MM.1S (cell line): Measurements from ENCODE around the gene CCDC200.
"Not testable (repeated sequence)": the region's sequence is repeated elsewhere in the genome, so short reads cannot be mapped to it uniquely, and the experiment has no call there.

Experiments used
- DNase-seq: peaks from one replicate; pipeline ENCODE4 v3.0.0-alpha.2; 2015
- H2AFZ ChIP-seq: fragments of 300-600 bp; sonication (generic); 2 replicates; pipeline ENCODE4 v1.6.0; 2016; ENCODE audit warnings: antibody characterized with exemption, low read length
- H3F3A ChIP-seq: fragments of 300-600 bp; sonication (generic); 2 replicates; pipeline ENCODE4 v1.6.1; 2016; ENCODE audit warnings: mild to moderate bottlenecking, antibody characterized with exemption, low read length, moderate library complexity, mixed read lengths; ENCODE audit not compliant: insufficient read depth
- H3K27ac ChIP-seq: fragments of 300-600 bp; sonication (generic); 2 replicates; pipeline ENCODE4 v1.5.1; 2016; ENCODE audit warnings: mild to moderate bottlenecking, low read length
- H3K27me3 ChIP-seq: fragments of 300-600 bp; sonication (generic); replicated peaks from 2 replicates; pipeline ENCODE4 v1.6.0; 2016; ENCODE audit warnings: low read length; ENCODE audit not compliant: insufficient read depth
- H3K36me3 ChIP-seq: fragments of 300-600 bp; sonication (generic); replicated peaks from 2 replicates; pipeline ENCODE4 v1.6.1; 2016; ENCODE audit warnings: mild to moderate bottlenecking, low read length, mixed read lengths; ENCODE audit not compliant: insufficient read depth
- H3K4me1 ChIP-seq: fragments of 300-600 bp; sonication (generic); 2 replicates; pipeline ENCODE4 v1.6.1; 2016; ENCODE audit warnings: low read length, mixed read lengths
- H3K4me2 ChIP-seq: fragments of 300-600 bp; sonication (generic); 2 replicates; pipeline ENCODE4 v1.6.0; 2016; ENCODE audit warnings: low read depth, low read length
- H3K4me3 ChIP-seq: fragments of 300-600 bp; sonication (generic); 2 replicates; pipeline ENCODE4 v1.5.1; 2016; ENCODE audit warnings: low read length, mixed read lengths
- H3K79me2 ChIP-seq: fragments of 300-600 bp; sonication (generic); 2 replicates; pipeline ENCODE4 v1.6.1; 2016; ENCODE audit warnings: mixed run types, low read length, mixed read lengths
- H3K9ac ChIP-seq: fragments of 300-600 bp; sonication (generic); 2 replicates; pipeline ENCODE4 v1.6.1; 2016; ENCODE audit warnings: low read length, mixed read lengths
- H3K9me2 ChIP-seq: fragments of 300-600 bp; sonication (generic); replicated peaks from 2 replicates; pipeline ENCODE4 v1.6.1; 2016; ENCODE audit warnings: mild to moderate bottlenecking, low read length, mixed read lengths; ENCODE audit not compliant: insufficient read depth
- H3K9me3 ChIP-seq: fragments of 300-600 bp; sonication (generic); replicated peaks from 2 replicates; pipeline ENCODE4 v1.6.1; 2016; ENCODE audit warnings: mild to moderate bottlenecking, low read length, mixed read lengths; ENCODE audit not compliant: insufficient read depth
- H4K20me1 ChIP-seq: fragments of 300-600 bp; sonication (generic); 2 replicates; pipeline ENCODE4 v1.6.1; 2016; ENCODE audit warnings: mild to moderate bottlenecking, low read length, moderate library complexity, mixed read lengths; ENCODE audit not compliant: insufficient read depth
- EZH2 ChIP-seq: fragments of 300-600 bp; sonication (generic); optimal IDR thresholded peaks from 2 replicates; pipeline ENCODE3; 2017; ENCODE audit warnings: low read depth, mild to moderate bottlenecking, antibody characterized with exemption, low read length, mixed read lengths
- EZH2phosphoT487 ChIP-seq: fragments of 300-600 bp; sonication (generic); IDR thresholded peaks from 2 replicates; pipeline ENCODE4 v1.6.1; 2018; ENCODE audit warnings: antibody characterized with exemption, low read length
- TF ChIP-seq, protein P1 (sequence below): fragments of 300-600 bp; sonication (generic); IDR thresholded peaks from 2 replicates; pipeline ENCODE4 v1.5.1; 2016; ENCODE audit warnings: antibody characterized with exemption, low read length, mixed read lengths

CCDC200 gene

DNA sequence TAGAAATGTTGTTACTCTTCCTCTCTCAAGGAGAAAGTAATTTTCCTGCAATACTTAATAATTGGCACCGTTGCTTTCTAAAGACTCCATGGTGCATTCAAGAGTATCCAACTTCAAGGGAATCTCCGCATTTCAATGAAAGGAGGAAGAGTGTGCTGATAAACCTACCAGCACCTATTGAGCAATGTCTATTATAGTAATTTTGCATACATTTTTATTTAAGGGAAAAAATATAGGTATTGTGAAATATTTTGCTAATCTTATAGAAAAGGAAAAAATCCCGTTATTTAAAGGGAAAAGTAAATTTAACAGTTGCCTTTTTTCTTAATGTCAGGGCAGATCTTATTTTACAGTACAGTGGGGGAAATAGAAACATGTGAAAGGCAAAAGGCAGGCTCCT, 17.8 kb downstream of the CCDC200 start:
- TF ChIP-seq EZH2phosphoT487 (no peak), EZH2 (no peak)
- TF ChIP-seq, protein P1, sequence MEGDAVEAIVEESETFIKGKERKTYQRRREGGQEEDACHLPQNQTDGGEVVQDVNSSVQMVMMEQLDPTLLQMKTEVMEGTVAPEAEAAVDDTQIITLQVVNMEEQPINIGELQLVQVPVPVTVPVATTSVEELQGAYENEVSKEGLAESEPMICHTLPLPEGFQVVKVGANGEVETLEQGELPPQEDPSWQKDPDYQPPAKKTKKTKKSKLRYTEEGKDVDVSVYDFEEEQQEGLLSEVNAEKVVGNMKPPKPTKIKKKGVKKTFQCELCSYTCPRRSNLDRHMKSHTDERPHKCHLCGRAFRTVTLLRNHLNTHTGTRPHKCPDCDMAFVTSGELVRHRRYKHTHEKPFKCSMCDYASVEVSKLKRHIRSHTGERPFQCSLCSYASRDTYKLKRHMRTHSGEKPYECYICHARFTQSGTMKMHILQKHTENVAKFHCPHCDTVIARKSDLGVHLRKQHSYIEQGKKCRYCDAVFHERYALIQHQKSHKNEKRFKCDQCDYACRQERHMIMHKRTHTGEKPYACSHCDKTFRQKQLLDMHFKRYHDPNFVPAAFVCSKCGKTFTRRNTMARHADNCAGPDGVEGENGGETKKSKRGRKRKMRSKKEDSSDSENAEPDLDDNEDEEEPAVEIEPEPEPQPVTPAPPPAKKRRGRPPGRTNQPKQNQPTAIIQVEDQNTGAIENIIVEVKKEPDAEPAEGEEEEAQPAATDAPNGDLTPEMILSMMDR: no peak
- Histone ChIP-seq H3F3A (peaks cover 7% of the 10 kb centered on the region; the same call in 1 of the 2 replicates), H3K27ac (no peak overlapping the region), H2AFZ (peak overlapping the region; percentile 83; the same call in 1 of the 2 replicates), H4K20me1 (no peaks in the 10 kb centered on the region), H3K4me3 (peak overlapping the region; percentile 76), H3K36me3 (no peaks in the 10 kb centered on the region), H3K27me3 (no peaks in the 10 kb centered on the region), H3K9me3 (no peaks in the 10 kb centered on the region), H3K9me2 (no peaks in the 10 kb centered on the region), H3K4me2 (peak overlapping the region; percentile 90), H3K9ac (peak overlapping the region; percentile 48; the same call in 1 of the 2 replicates), H3K79me2 (no peaks in the 10 kb centered on the region), H3K4me1 (peaks cover 10% of the 10 kb centered on the region)
- DNase-seq: no peak

GRCh38 chr17:43203013-43203412, 25.4 kb downstream of the CCDC200 start:
- not testable (repeated sequence) for H2AFZ ChIP-seq, H3K27me3 ChIP-seq, H3K4me2 ChIP-seq, H3K4me3 ChIP-seq, H3K9me2 ChIP-seq, H3K9ac ChIP-seq, H3K9me3 ChIP-seq, DNase-seq, H3K27ac ChIP-seq, H3F3A ChIP-seq, H4K20me1 ChIP-seq, H3K4me1 ChIP-seq, H3K79me2 ChIP-seq
- H3K36me3 ChIP-seq: 0 out of 2 replicates have a peak, but pooled peaks cover 11% of the 10 kb centered on the region

GRCh38 chr17:43200127-43200526, 28.3 kb downstream of the CCDC200 start:
- no peak overlapping the region for H3K9ac ChIP-seq
- no peak for DNase-seq
- no peaks in the 10 kb centered on the region for H3F3A ChIP-seq
- H3K4me2 ChIP-seq: no peak overlapping the region
- no peaks in the 10 kb centered on the region for H3K27me3 ChIP-seq
- no peak overlapping the region for H3K4me3 ChIP-seq
- no peaks in the 10 kb centered on the region for H3K9me3 ChIP-seq
- H3K9me2 ChIP-seq: no peaks in the 10 kb centered on the region
- H3K27ac ChIP-seq: no peak overlapping the region
- H4K20me1 ChIP-seq: no peaks in the 10 kb centered on the region
- no peaks in the 10 kb centered on the region for H3K79me2 ChIP-seq
- H3K4me1 ChIP-seq: no peaks in the 10 kb centered on the region
- TF ChIP-seq EZH2phosphoT487 (no peak), EZH2 (no peak)
- TF ChIP-seq, protein P1: no peak
- no peak overlapping the region for H2AFZ ChIP-seq
- H3K36me3 ChIP-seq: 0 out of 2 replicates have a peak, but pooled peaks cover 11% of the 10 kb centered on the region

GRCh38 chr17:43199633-43200032, 28.8 kb downstream of the CCDC200 start:
- H3K9ac ChIP-seq: no peak overlapping the region
- H3K4me1 ChIP-seq: no peaks in the 10 kb centered on the region
- TF ChIP-seq EZH2 (no peak), EZH2phosphoT487 (no peak)
- TF ChIP-seq, protein P1: no peak
- no peaks in the 10 kb centered on the region for H3K9me3 ChIP-seq
- no peak overlapping the region for H3K4me2 ChIP-seq
- H3K36me3 ChIP-seq: 0 out of 2 replicates have a peak, but pooled peaks cover 11% of the 10 kb centered on the region
- no peaks in the 10 kb centered on the region for H3K79me2 ChIP-seq
- H3F3A ChIP-seq: no peaks in the 10 kb centered on the region
- H2AFZ ChIP-seq: no peak overlapping the region
- no peaks in the 10 kb centered on the region for H4K20me1 ChIP-seq
- H3K27me3 ChIP-seq: no peaks in the 10 kb centered on the region
- DNase-seq: no peak
- H3K9me2 ChIP-seq: no peaks in the 10 kb centered on the region
- H3K4me3 ChIP-seq: no peak overlapping the region
- no peak overlapping the region for H3K27ac ChIP-seq
